BLaER1 treated with 17β-estradiol and CSF1 and Interleukin-3, amounts not matched to agents 10 nM and 100 nM (cell line): Measurements from ENCODE around the gene TRIM54.

ENCODE experiments used
- H3K27ac ChIP-seq, 11 experiments: shearing (Covaris generic); formaldehyde crosslinking; 2 replicates each; pipeline ENCODE4 v1.8.1; 2022
- H3K27me3 ChIP-seq, 11 experiments: shearing (Covaris generic); formaldehyde crosslinking; 2 replicates each; pipeline ENCODE4 v1.8.1; 2022
- H3K36me3 ChIP-seq, 11 experiments: shearing (Covaris generic); formaldehyde crosslinking; 2 replicates each; pipeline ENCODE4 v1.8.1; 2022
- H3K4me1 ChIP-seq, 10 experiments: shearing (Covaris generic); formaldehyde crosslinking; 2 replicates each; pipeline ENCODE4 v1.8.1; 2022
- H3K4me2 ChIP-seq, 11 experiments: shearing (Covaris generic); formaldehyde crosslinking; 2 replicates each; pipeline ENCODE4 v1.8.1; 2022
- H3K4me3 ChIP-seq, 10 experiments: shearing (Covaris generic); formaldehyde crosslinking; 2 replicates each; pipeline ENCODE4 v1.8.1; 2022
- H3K9ac ChIP-seq, 11 experiments: shearing (Covaris generic); formaldehyde crosslinking; 2 replicates each; pipeline ENCODE4 v1.8.1; 2022
- H3K9me3 ChIP-seq, 11 experiments: shearing (Covaris generic); formaldehyde crosslinking; replicated peaks in 1 of 11; 2 replicates each; pipeline ENCODE4 v1.8.1; 2022
- H4K20me1 ChIP-seq, 11 experiments: shearing (Covaris generic); formaldehyde crosslinking; 2 replicates each; pipeline ENCODE4 v1.8.1; 2022
- Cebpa-rat ChIP-seq, 11 experiments: shearing (Covaris generic); IDR thresholded peaks; 2 replicates each; pipeline ENCODE4 v1.8.1; 2022

Gene TRIM54

GRCh38 chr2:27250652-27251379 lies 31.4 kb upstream of the TRIM54 start:
- H3K27ac ChIP-seq, result no peak overlapping the region
- no peaks in the 10 kb centered on the region; a peak in 1 of 22 replicates for H3K36me3 ChIP-seq
- H3K4me1 ChIP-seq, result peaks cover 0 to 33% (median 32%) of the 10 kb centered on the region in 10 experiments; a peak in 16 of 20 replicates
- H3K4me3 ChIP-seq, result no peak overlapping the region
- no peaks in the 10 kb centered on the region for H3K9me3 ChIP-seq
- H3K27me3 ChIP-seq, result peaks cover 0 to 23% (median 10%) of the 10 kb centered on the region in 11 experiments; a peak in 12 of 22 replicates
- TF ChIP-seq Cebpa-rat (IDR thresholded peaks at IDR 0.05), result no peak
- peaks cover 0 to 13% (median 0%) of the 10 kb centered on the region in 11 experiments; a peak in 1 of 22 replicates for H4K20me1 ChIP-seq
- H3K4me2 ChIP-seq, result peak overlapping the region in 9 of 11 experiments; percentile 33 to 89 (median 76); a peak in 18 of 22 replicates
- peak overlapping the region in 1 of 11 experiments; percentile 29; a peak in 1 of 22 replicates for H3K9ac ChIP-seq

- no peak overlapping the region for H3K27ac ChIP-seq
- peaks cover 0 to 33% (median 32%) of the 10 kb centered on the region in 10 experiments; a peak in 16 of 20 replicates for H3K4me1 ChIP-seq
- H3K9ac ChIP-seq, result no peak overlapping the region
- no peaks in the 10 kb centered on the region for H3K9me3 ChIP-seq
- H3K4me2 ChIP-seq, result peak overlapping the region in 9 of 11 experiments; percentile 33 to 89 (median 76); a peak in 18 of 22 replicates
- TF ChIP-seq Cebpa-rat (IDR thresholded peaks at IDR 0.05), result no peak
- H3K4me3 ChIP-seq, result no peak overlapping the region
- peaks cover 0 to 31% (median 15%) of the 10 kb centered on the region in 11 experiments; a peak in 14 of 22 replicates for H3K27me3 ChIP-seq
- peaks cover 0 to 13% (median 0%) of the 10 kb centered on the region in 11 experiments; a peak in 1 of 22 replicates for H4K20me1 ChIP-seq
- H3K36me3 ChIP-seq, result no peaks in the 10 kb centered on the region
Measured at GRCh38 chr2:27251766-27252165, 30.5 kb upstream of the TRIM54 start.

- H3K27ac ChIP-seq, result no peak overlapping the region
- H3K4me3 ChIP-seq, result no peak overlapping the region
- H3K4me2 ChIP-seq, result no peak overlapping the region
- H4K20me1 ChIP-seq, result peaks cover 0 to 25% (median 0%) of the 10 kb centered on the region in 11 experiments; a peak in 7 of 22 replicates
- no peak for TF ChIP-seq Cebpa-rat (IDR thresholded peaks at IDR 0.05)
- peaks cover 0 to 23% (median 19%) of the 10 kb centered on the region in 10 experiments; a peak in 16 of 20 replicates for H3K4me1 ChIP-seq
- H3K36me3 ChIP-seq, result no peaks in the 10 kb centered on the region
- H3K9ac ChIP-seq, result no peak overlapping the region
- H3K9me3 ChIP-seq, result no peaks in the 10 kb centered on the region
- H3K27me3 ChIP-seq, result peaks cover 17 to 63% (median 43%) of the 10 kb centered on the region in 11 experiments
Measured at GRCh38 chr2:27255187-27255586, 27.0 kb upstream of the TRIM54 start.

GRCh38 chr2:27255660-27256059 lies 26.6 kb upstream of the TRIM54 start:
- Histone ChIP-seq H3K27me3 (peaks cover 22 to 68% (median 46%) of the 10 kb centered on the region in 11 experiments), H3K9me3 (no peaks in the 10 kb centered on the region), H3K4me3 (no peak overlapping the region), H3K9ac (no peak overlapping the region), H3K36me3 (no peaks in the 10 kb centered on the region), H3K4me2 (no peak overlapping the region), H3K4me1 (peaks cover 0 to 18% (median 14%) of the 10 kb centered on the region in 10 experiments; a peak in 16 of 20 replicates), H4K20me1 (peaks cover 0 to 28% (median 0%) of the 10 kb centered on the region in 11 experiments; a peak in 8 of 22 replicates), H3K27ac (no peak overlapping the region)
- no peak for TF ChIP-seq Cebpa-rat (IDR thresholded peaks at IDR 0.05)

- Histone ChIP-seq H3K36me3 (no peaks in the 10 kb centered on the region), H4K20me1 (peaks cover 0 to 36% (median 9%) of the 10 kb centered on the region in 11 experiments; a peak in 17 of 22 replicates), H3K4me3 (no peak overlapping the region), H3K4me2 (peak overlapping the region in 2 of 11 experiments; percentile 21 to 28; a peak in 4 of 22 replicates), H3K9me3 (no peaks in the 10 kb centered on the region), H3K9ac (no peak overlapping the region), H3K27me3 (peaks cover 35 to 71% (median 57%) of the 10 kb centered on the region in 11 experiments), H3K4me1 (peaks cover 1 to 6% (median 4%) of the 10 kb centered on the region in 10 experiments; a peak in 18 of 20 replicates), H3K27ac (no peak overlapping the region)
- TF ChIP-seq Cebpa-rat (IDR thresholded peaks at IDR 0.05), result no peak
Measured at GRCh38 chr2:27256855-27257454, 25.3 kb upstream of the TRIM54 start.

- Histone ChIP-seq H3K27ac (no peak overlapping the region), H4K20me1 (peaks cover 0 to 47% (median 18%) of the 10 kb centered on the region in 11 experiments; a peak in 17 of 22 replicates), H3K4me1 (peaks cover 6 to 15% (median 12%) of the 10 kb centered on the region in 10 experiments; a peak in 17 of 20 replicates), H3K9me3 (no peaks in the 10 kb centered on the region), H3K4me2 (no peak overlapping the region), H3K36me3 (no peaks in the 10 kb centered on the region), H3K27me3 (peaks cover 46 to 82% (median 68%) of the 10 kb centered on the region in 11 experiments), H3K4me3 (no peak overlapping the region), H3K9ac (no peak overlapping the region)
- no peak for TF ChIP-seq Cebpa-rat (IDR thresholded peaks at IDR 0.05)
Measured at GRCh38 chr2:27258051-27258450, 24.2 kb upstream of the TRIM54 start.

- H3K27me3 ChIP-seq, result peaks cover 79 to 99% (median 97%) of the 10 kb centered on the region in 11 experiments
Measured at GRCh38 chr2:27261241-27261925, 20.8 kb upstream of the TRIM54 start.

GRCh38 chr2:27261926-27262298 lies 20.3 kb upstream of the TRIM54 start:
- Histone ChIP-seq H4K20me1 (peaks cover 0 to 63% (median 34%) of the 10 kb centered on the region in 11 experiments; a peak in 19 of 22 replicates), H3K4me2 (peak overlapping the region; percentile 97 to 99 (median 98)), H3K4me1 (peaks cover 23 to 38% (median 36%) of the 10 kb centered on the region in 10 experiments), H3K4me3 (peak overlapping the region; percentile 53 to 74 (median 62)), H3K9ac (peak overlapping the region in 7 of 11 experiments; percentile 38 to 65 (median 63); a peak in 12 of 22 replicates), H3K36me3 (no peaks in the 10 kb centered on the region), H3K9me3 (no peaks in the 10 kb centered on the region), H3K27me3 (peaks cover 84 to 99% (median 97%) of the 10 kb centered on the region in 11 experiments), H3K27ac (no peak overlapping the region)
- no peak for TF ChIP-seq Cebpa-rat (IDR thresholded peaks at IDR 0.05)

More at GRCh38 chr2:27261241-27261925, 20.8 kb upstream of the TRIM54 start:
- H4K20me1 ChIP-seq, result peaks cover 0 to 65% (median 34%) of the 10 kb centered on the region in 11 experiments; a peak in 19 of 22 replicates
- no peak for TF ChIP-seq Cebpa-rat (IDR thresholded peaks at IDR 0.05)
- no peak overlapping the region for H3K9ac ChIP-seq
- H3K27ac ChIP-seq, result no peak overlapping the region
- peak overlapping the region in 2 of 11 experiments; percentile 98; a peak in 2 of 22 replicates for H3K4me2 ChIP-seq
- H3K36me3 ChIP-seq, result no peaks in the 10 kb centered on the region
- H3K4me1 ChIP-seq, result peaks cover 23 to 38% (median 36%) of the 10 kb centered on the region in 10 experiments
- no peaks in the 10 kb centered on the region for H3K9me3 ChIP-seq
- peak overlapping the region in 1 of 10 experiments; percentile 67; a peak in 1 of 20 replicates for H3K4me3 ChIP-seq
